IMR-90 (cell line): Measurements from ENCODE around the gene PLEKHG5. TPM values are rescaled to one million over a fixed set of nuclear protein-coding genes. Genes with fewer than 3 reads are reported as not detected.

ENCODE experiments used
- ATAC-seq: fragments of 200-7000 bp; cut with Tn5 transposase; 2 replicates; pipeline ENCODE4 v1.9.1; 2020; ENCODE audit warnings: low read depth, mild to moderate bottlenecking, moderate library complexity
- BruUV-seq: library from RNA; stranded (reverse); fragments of 400-500 nt; replicated peaks from 2 replicates; lab custom pipeline; 2021; lab: Mats Ljungman, UMichigan
- CTCF ChIA-PET: fragments of 300-600 bp; formaldehyde crosslinking; extraction: SDS; loops from one replicate; lab custom pipeline; 2021; ENCODE audit warnings: antibody characterized with exemption; lab: Yijun Ruan, JAX
- POLR2A ChIA-PET: fragments of 300-600 bp; sonication (Branson Sonifier 250); formaldehyde crosslinking; loops from one replicate; lab custom pipeline; 2022; ENCODE audit warnings: antibody characterized with exemption; ENCODE audit not compliant: unreplicated experiment; lab: Charles Lee
- DNase-seq: peaks from one replicate; pipeline ENCODE4 v3.0.0; 2013
- H2AFZ ChIP-seq: replicated peaks from 2 replicates; pipeline ENCODE3; 2013; ENCODE audit warnings: low read length, mild to moderate bottlenecking; ENCODE audit not compliant: poor library complexity
- H2AK5ac ChIP-seq: 2 replicates; pipeline ENCODE4 v1.6.1; 2013; ENCODE audit warnings: low read depth, low read length, inconsistent platforms
- H2AK9ac ChIP-seq: replicated peaks from 2 replicates; pipeline ENCODE3; 2013; ENCODE audit warnings: mild to moderate bottlenecking, low read depth, low read length, moderate library complexity; ENCODE audit not compliant: poor library complexity
- H2BK120ac ChIP-seq: 2 replicates; pipeline ENCODE4 v1.6.1; 2013; ENCODE audit warnings: low read depth, low read length, inconsistent platforms
- H2BK15ac ChIP-seq: 3 replicates; pipeline ENCODE4 v1.6.1; 2013; ENCODE audit warnings: low read depth, low read length, inconsistent platforms
- H2BK20ac ChIP-seq: 2 replicates; pipeline ENCODE4 v1.6.1; 2013; ENCODE audit warnings: low read depth, mild to moderate bottlenecking, inconsistent platforms, low read length, moderate library complexity
- H2BK5ac ChIP-seq: 2 replicates; pipeline ENCODE4 v1.6.1; 2013; ENCODE audit warnings: mild to moderate bottlenecking, low read depth, low read length, inconsistent platforms; ENCODE audit not compliant: poor library complexity, severe bottlenecking
- H3K14ac ChIP-seq: replicated peaks from 2 replicates; pipeline ENCODE4 v1.6.1; 2013; ENCODE audit warnings: low read depth, low read length, inconsistent platforms
- H3K18ac ChIP-seq: 2 replicates; pipeline ENCODE4 v1.6.1; 2013; ENCODE audit warnings: low read depth, low read length, control low read depth
- H3K23ac ChIP-seq: 2 replicates; pipeline ENCODE4 v1.6.1; 2013; ENCODE audit warnings: low read depth, low read length, inconsistent platforms
- H3K27ac ChIP-seq: 2 replicates; pipeline ENCODE4 v1.5.1; 2013; ENCODE audit warnings: mild to moderate bottlenecking, control low read depth, low read length; ENCODE audit not compliant: insufficient read depth
- H3K27me3 ChIP-seq: 2 replicates; pipeline ENCODE4 v1.6.1; 2013; ENCODE audit warnings: low read length; ENCODE audit not compliant: control insufficient read depth, insufficient read depth
- H3K36me3 ChIP-seq: 2 replicates; pipeline ENCODE4 v1.6.1; 2013; ENCODE audit warnings: low read length, mixed read lengths; ENCODE audit not compliant: control insufficient read depth, insufficient read depth
- H3K4ac ChIP-seq: 2 replicates; pipeline ENCODE4 v1.6.1; 2013; ENCODE audit warnings: low read depth, low read length, inconsistent platforms
- H3K4me1 ChIP-seq: 2 replicates; pipeline ENCODE4 v1.6.1; 2013; ENCODE audit warnings: low read length, mixed read lengths; ENCODE audit not compliant: control insufficient read depth, insufficient read depth
- H3K4me2 ChIP-seq: 2 replicates; pipeline ENCODE4 v1.6.1; 2013; ENCODE audit warnings: low read depth, mild to moderate bottlenecking, control low read depth, low read length, moderate library complexity
- H3K4me3 ChIP-seq: 2 replicates; pipeline ENCODE4 v1.5.1; 2013; ENCODE audit warnings: low read depth, mild to moderate bottlenecking, control low read depth, low read length, moderate library complexity; ENCODE audit not compliant: insufficient read depth
- H3K56ac ChIP-seq: 2 replicates; pipeline ENCODE4 v1.6.1; 2013; ENCODE audit warnings: low read length, inconsistent platforms; ENCODE audit not compliant: insufficient read depth; ENCODE audit errors: extremely low read depth
- H3K79me1 ChIP-seq, 2 experiments: 2 replicates each; pipeline ENCODE4 v1.6.1; 2013; ENCODE audit warnings: low read length in 2 of 2, inconsistent platforms in 1 of 2, low read depth in 1 of 2
- H3K9ac ChIP-seq: 2 replicates; pipeline ENCODE4 v1.6.1; 2013; ENCODE audit warnings: low read depth, low read length, control low read depth
- H3K9me1 ChIP-seq: 2 replicates; pipeline ENCODE4 v1.6.1; 2013; ENCODE audit warnings: low read length, inconsistent platforms; ENCODE audit not compliant: insufficient read depth
- H3K9me3 ChIP-seq: 2 replicates; pipeline ENCODE4 v1.6.1; 2013; ENCODE audit warnings: low read length; ENCODE audit not compliant: control insufficient read depth, insufficient read depth
- H4K20me1 ChIP-seq: 2 replicates; pipeline ENCODE4 v1.6.1; 2013; ENCODE audit warnings: low read length, inconsistent platforms; ENCODE audit not compliant: insufficient read depth
- H4K5ac ChIP-seq: 2 replicates; pipeline ENCODE4 v1.6.1; 2013; ENCODE audit warnings: mild to moderate bottlenecking, low read depth, low read length, control low read depth
- H4K8ac ChIP-seq, 2 experiments: 2 replicates each; pipeline ENCODE4 v1.6.1; 2013; ENCODE audit warnings: low read depth in 2 of 2, low read length in 2 of 2, control low read depth in 1 of 2, inconsistent platforms in 1 of 2
- H4K91ac ChIP-seq: 2 replicates; pipeline ENCODE4 v1.6.1; 2013; ENCODE audit warnings: low read depth, low read length, inconsistent platforms; ENCODE audit not compliant: insufficient read depth
- BHLHE40 ChIP-seq: fragments of 150-350 bp; IDR thresholded peaks from 2 replicates; pipeline ENCODE4 v1.6.1; 2016; ENCODE audit warnings: mild to moderate bottlenecking, low read depth, low read length
- CEBPB ChIP-seq: IDR thresholded peaks from 2 replicates; pipeline ENCODE4 v1.6.1; 2012; ENCODE audit warnings: low read depth, low read length, improper control_type of control experiment
- CHD1 ChIP-seq: IDR thresholded peaks from 2 replicates; pipeline ENCODE4 v1.6.1; 2012; ENCODE audit warnings: low read depth, low read length, improper control_type of control experiment
- CTCF ChIP-seq: conservative IDR thresholded peaks from 2 replicates; pipeline ENCODE4 v1.5.1; 2012; ENCODE audit warnings: mild to moderate bottlenecking, low read depth, low read length, improper control_type of control experiment
- ELK1 ChIP-seq: fragments of 150-350 bp; IDR thresholded peaks from 2 replicates; pipeline ENCODE4 v1.6.1; 2016; ENCODE audit warnings: low read depth, mild to moderate bottlenecking, low read length, moderate library complexity, borderline replicate concordance
- FOS ChIP-seq: fragments of 150-350 bp; IDR thresholded peaks from 2 replicates; pipeline ENCODE4 v1.6.1; 2016; ENCODE audit warnings: low read depth, low read length
- MAZ ChIP-seq: IDR thresholded peaks from 2 replicates; pipeline ENCODE4 v1.6.1; 2012; ENCODE audit warnings: low read depth, mild to moderate bottlenecking, low read length, improper control_type of control experiment, moderate library complexity, borderline replicate concordance
- MXI1 ChIP-seq: IDR thresholded peaks from 2 replicates; pipeline ENCODE4 v1.6.1; 2012; ENCODE audit warnings: low read depth, mild to moderate bottlenecking, low read length, moderate library complexity, borderline replicate concordance
- NFE2L2 ChIP-seq: fragments of 150-350 bp; IDR thresholded peaks from 2 replicates; pipeline ENCODE4 v1.6.1; 2016; ENCODE audit warnings: low read depth, mild to moderate bottlenecking, low read length
- POLR2A ChIP-seq: IDR thresholded peaks from 2 replicates; pipeline ENCODE4 v1.6.1; 2012; ENCODE audit warnings: mild to moderate bottlenecking, low read depth, low read length
- RAD21 ChIP-seq: IDR thresholded peaks from 2 replicates; pipeline ENCODE4 v1.6.1; 2012; ENCODE audit warnings: low read length, improper control_type of control experiment
- RCOR1 ChIP-seq: IDR thresholded peaks from 2 replicates; pipeline ENCODE4 v1.6.1; 2012; ENCODE audit warnings: mild to moderate bottlenecking, low read length, improper control_type of control experiment; ENCODE audit not compliant: insufficient replicate concordance
- RFX5 ChIP-seq: IDR thresholded peaks from 2 replicates; pipeline ENCODE4 v1.8.0; 2012; ENCODE audit warnings: low read depth, mild to moderate bottlenecking, low read length, moderate library complexity
- SMC3 ChIP-seq: fragments of 150-350 bp; IDR thresholded peaks from 2 replicates; pipeline ENCODE4 v1.6.1; 2016; ENCODE audit warnings: low read depth, mild to moderate bottlenecking, antibody characterized with exemption, low read length, moderate library complexity
- USF2 ChIP-seq: fragments of 150-350 bp; IDR thresholded peaks from 2 replicates; pipeline ENCODE4 v1.6.1; 2017; ENCODE audit warnings: mild to moderate bottlenecking, antibody characterized with exemption, low read length, low read depth
- WGBS, 2 experiments: methylation state at CpG; one replicate each; pipeline versions ENCODE4 v1.1.5 to v1.1.7; 2013; ENCODE audit warnings: missing lambda C conversion rate in 2 of 2; ENCODE audit not compliant: insufficient read length in 1 of 2; ENCODE audit errors: extremely low coverage in 2 of 2; 5-methylcytosine and 5-hydroxymethylcytosine counted together
- dilution Hi-C: fragments of 300-500 bp; cut with HindIII; formaldehyde crosslinking; loops from one replicate; pipeline ENCODE4 v1.14.3; 2018; ENCODE audit warnings: low sequenced_read_pairs; ENCODE audit not compliant: unreplicated experiment
- in situ Hi-C: fragments of 300-500 bp; cut with MboI; formaldehyde crosslinking; loops from 3 replicates; pipeline ENCODE4 v1.14.3; 2019; ENCODE audit warnings: low sequenced_read_pairs, inconsistent platforms, mixed read lengths
- intact Hi-C: fragments of 100-400 bp; cut with micrococcal nuclease; formaldehyde crosslinking; loops from 2 replicates; pipeline ENCODE4 v1.10.0; 2022
- polyA plus RNA-seq, 3 experiments: library from polyadenylated mRNA; depleted of rRNA; stranded (reverse); fragments of >200 nt; gene quantifications; 2 replicates each; pipeline ENCODE4 v1.2.3, GENCODE V29; 2012; ENCODE audit warnings: low replicate concordance in 1 of 3
- total RNA-seq: library from RNA; depleted of rRNA; stranded (reverse); fragments of >200 nt; gene quantifications from 2 replicates; pipeline ENCODE4 v1.2.3, GENCODE V29; 2012

PLEKHG5 gene
- total and polyA plus RNA-seq, 2 of the 4 experiments (the other 2 are of a cell fraction): 4.8 to 11.6 TPM

GRCh38 chr1:6486433-6487011 lies 4.9 kb downstream of the PLEKHG5 start:
- H3K14ac ChIP-seq: no peak overlapping the region
- ChIA-PET POLR2A (no interaction called here), CTCF (interaction anchor here (0.6 to 1.4 kb wide), 3 partner anchors 108 to 240 kb away, joined by 3 to 5 read pairs (median 3); no protein-coding TSS in a partner anchor)
- H3K9ac ChIP-seq: no peak overlapping the region
- no peak overlapping the region; the same call in 1 of the 2 replicates for H3K4me2 ChIP-seq
- H2BK15ac ChIP-seq: no peak overlapping the region
- H3K36me3 ChIP-seq: no peaks in the 10 kb centered on the region
- no peak overlapping the region for H3K27ac ChIP-seq
- no peak overlapping the region for H3K23ac ChIP-seq
- WGBS, 2 experiments: 0% methylated on average over 4 of the region's 15 CpGs; no CpG with 5 or more reads in 1 of the 2 experiments
- BruUV-seq: no TSS peak
- H2BK5ac ChIP-seq: no peak overlapping the region
- H4K20me1 ChIP-seq: peaks cover 6% of the 10 kb centered on the region; the same call in 1 of the 2 replicates
- no peak overlapping the region for H3K18ac ChIP-seq
- ATAC-seq (peak; percentile 73), DNase-seq (peak; percentile 78)
- H4K5ac ChIP-seq: no peak overlapping the region
- H3K4me3 ChIP-seq: no peak overlapping the region
- no peak overlapping the region for H4K91ac ChIP-seq
- H3K27me3 ChIP-seq: no peaks in the 10 kb centered on the region
- in situ Hi-C loops (no loop called here), intact Hi-C loops (loop anchor here (1.0 to 5.0 kb wide), 4 partner anchors 37 to 731 kb away; partner anchors contain the start of gene NOL9), dilution Hi-C loops (no loop called here)
- peak overlapping the region; percentile 14; the same call in 1 of the 2 replicates for H2AK5ac ChIP-seq
- H3K56ac ChIP-seq: no peak overlapping the region
- peaks cover 6% of the 10 kb centered on the region for H3K4me1 ChIP-seq
- no peaks in the 10 kb centered on the region for H3K9me1 ChIP-seq
- H2BK120ac ChIP-seq: no peak overlapping the region
- peaks cover 3 to 16% of the 10 kb centered on the region in 2 experiments; a peak in 2 of 4 replicates for H3K79me1 ChIP-seq
- H2AK9ac ChIP-seq: peak overlapping the region; percentile 91
- peak overlapping the region; percentile 78 for H2AFZ ChIP-seq
- no peak overlapping the region for H3K4ac ChIP-seq
- H4K8ac ChIP-seq: no peak overlapping the region
- H3K9me3 ChIP-seq: no peaks in the 10 kb centered on the region
- no peak overlapping the region for H2BK20ac ChIP-seq
- no peak for TF ChIP-seq RFX5
- TF ChIP-seq POLR2A: no peak
- TF ChIP-seq CHD1: 0 out of 2 replicates have a peak, but pooled peaks have one; percentile 55
- peak; percentile 88 for TF ChIP-seq SMC3
- no peak for TF ChIP-seq USF2
- TF ChIP-seq CEBPB: no peak
- peak; percentile 77 for TF ChIP-seq RAD21
- no peak for TF ChIP-seq NFE2L2
- TF ChIP-seq BHLHE40: no peak
- no peak for TF ChIP-seq FOS
- TF ChIP-seq MXI1: 0 out of 2 replicates have a peak, but pooled peaks have one; percentile 76
- no peak for TF ChIP-seq RCOR1
- TF ChIP-seq MAZ: peak; percentile 57; the same call in 1 of the 2 replicates
- TF ChIP-seq CTCF: peak; percentile 90
- no peak for TF ChIP-seq ELK1
